Immature natural killer cell (primary cell): ENCODE results near the gene BRF1. TPM values are rescaled to one million over a fixed set of nuclear protein-coding genes. Genes with fewer than 3 reads are reported as not detected.
"Not testable (repeated sequence)": the region's sequence is repeated elsewhere in the genome, so short reads cannot be mapped to it uniquely, and the experiment has no call there.

Source experiments
- DNase-seq, 3 donors: peaks; one replicate each; pipeline ENCODE4 v3.0.0; 2022; ENCODE audit warnings: mixed read lengths in 1 of 3
- H3K27ac Mint-ChIP-seq, 6 donors: one replicate each; pipeline ENCODE4 v1.8.0; 2020; ENCODE audit warnings: mixed read lengths in 6 of 6, mild to moderate bottlenecking in 5 of 6, inconsistent platforms in 4 of 6, moderate library complexity in 3 of 6
- H3K27me3 Mint-ChIP-seq, 3 donors: one replicate each; pipeline ENCODE4 v1.8.0; 2020 to 2021; ENCODE audit warnings: low read depth in 3 of 3, mild to moderate bottlenecking in 3 of 3, mixed read lengths in 3 of 3, moderate library complexity in 3 of 3, inconsistent platforms in 1 of 3
- H3K36me3 Mint-ChIP-seq, 3 donors: one replicate each; pipeline ENCODE4 v1.8.0; 2020; ENCODE audit warnings: mixed read lengths in 3 of 3, inconsistent platforms in 2 of 3, mild to moderate bottlenecking in 2 of 3
- H3K4me1 Mint-ChIP-seq, 2 donors: one replicate each; pipeline ENCODE4 v1.8.0; 2020; ENCODE audit warnings: inconsistent platforms in 2 of 2, mild to moderate bottlenecking in 2 of 2, mixed read lengths in 2 of 2, moderate library complexity in 1 of 2
- H3K4me3 Mint-ChIP-seq, 5 donors: one replicate each; pipeline ENCODE4 v1.8.0; 2020; ENCODE audit warnings: mild to moderate bottlenecking in 5 of 5, mixed read lengths in 5 of 5, inconsistent platforms in 3 of 5, moderate library complexity in 3 of 5
- H3K9me3 Mint-ChIP-seq, 6 donors: one replicate each; pipeline ENCODE4 v1.8.0; 2020; ENCODE audit warnings: mild to moderate bottlenecking in 6 of 6, mixed read lengths in 6 of 6, inconsistent platforms in 4 of 6, moderate library complexity in 3 of 6
- polyA plus RNA-seq, 3 donors: library from polyadenylated mRNA; unstranded; fragments of 300-500 nt; fragmentation: Illumina TruSeq; gene quantifications; one replicate each; pipeline ENCODE4 v1.2.3, GENCODE V29; 2021

The BRF1 gene
- polyA plus RNA-seq, 3 donors from 2014 or later, result 2.9 to 11.0 (median 8.0) TPM

DNA sequence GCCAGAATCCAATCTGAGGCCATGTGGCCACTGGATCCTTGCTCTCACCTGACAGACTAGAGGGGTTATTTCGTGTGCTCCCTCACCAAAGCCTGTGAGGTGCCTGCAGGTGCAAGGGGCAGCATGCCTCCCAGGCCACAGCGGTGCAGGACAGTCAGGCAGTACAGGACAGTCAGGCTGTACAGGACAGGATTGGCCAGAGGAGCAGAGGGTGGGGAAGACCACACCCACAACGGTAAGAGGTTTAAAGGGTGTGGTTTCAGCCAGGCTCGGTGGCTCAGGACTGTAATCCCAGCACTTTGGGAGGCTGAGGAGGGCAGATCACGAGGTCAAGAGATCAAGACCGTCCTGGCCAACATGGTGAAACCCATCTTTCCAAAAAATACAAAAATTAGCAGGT, 3.1 kb upstream of the BRF1 start:
- DNase-seq, result no peak
- Mint-ChIP-seq H3K27me3 (peaks cover 5 to 17% (median 8%) of the 10 kb centered on the region in 3 donors), H3K27ac (peak overlapping the region in 3 of 6 donors; percentile 30 to 85 (median 60)), H3K4me3 (no peak overlapping the region), H3K4me1 (peaks cover 31 to 38% of the 10 kb centered on the region in 2 donors), H3K9me3 (no peaks in the 10 kb centered on the region), H3K36me3 (peaks cover 0 to 4% (median 0%) of the 10 kb centered on the region in 3 donors)

DNA sequence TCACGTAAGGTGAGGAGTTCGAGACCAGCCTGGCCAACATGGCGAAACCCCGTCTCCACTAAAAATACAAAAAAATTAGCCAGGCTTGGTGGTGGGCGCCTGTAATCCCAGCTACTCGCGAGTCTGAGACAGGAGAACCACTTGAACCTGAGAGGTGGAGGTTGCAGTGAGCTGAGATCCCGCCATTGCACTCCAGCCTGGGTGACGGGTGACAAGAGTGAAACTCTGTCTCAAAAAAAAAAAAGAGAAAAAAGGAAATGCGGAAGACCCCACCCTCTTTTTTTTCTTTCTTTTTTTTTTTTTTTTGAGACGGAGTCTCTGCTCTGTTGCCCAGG, 1.1 kb upstream of the BRF1 start:
- Mint-ChIP-seq H3K27ac (peak overlapping the region in 3 of 6 donors; percentile 82 to 90 (median 83)), H3K27me3 (peaks cover 4 to 19% (median 8%) of the 10 kb centered on the region in 3 donors), H3K4me3 (peak overlapping the region; percentile 86 to 89 (median 88)), H3K4me1 (peaks cover 36 to 40% of the 10 kb centered on the region in 2 donors)
- DNase-seq, H3K9me3 Mint-ChIP-seq, H3K36me3 Mint-ChIP-seq: not testable (repeated sequence)

DNA sequence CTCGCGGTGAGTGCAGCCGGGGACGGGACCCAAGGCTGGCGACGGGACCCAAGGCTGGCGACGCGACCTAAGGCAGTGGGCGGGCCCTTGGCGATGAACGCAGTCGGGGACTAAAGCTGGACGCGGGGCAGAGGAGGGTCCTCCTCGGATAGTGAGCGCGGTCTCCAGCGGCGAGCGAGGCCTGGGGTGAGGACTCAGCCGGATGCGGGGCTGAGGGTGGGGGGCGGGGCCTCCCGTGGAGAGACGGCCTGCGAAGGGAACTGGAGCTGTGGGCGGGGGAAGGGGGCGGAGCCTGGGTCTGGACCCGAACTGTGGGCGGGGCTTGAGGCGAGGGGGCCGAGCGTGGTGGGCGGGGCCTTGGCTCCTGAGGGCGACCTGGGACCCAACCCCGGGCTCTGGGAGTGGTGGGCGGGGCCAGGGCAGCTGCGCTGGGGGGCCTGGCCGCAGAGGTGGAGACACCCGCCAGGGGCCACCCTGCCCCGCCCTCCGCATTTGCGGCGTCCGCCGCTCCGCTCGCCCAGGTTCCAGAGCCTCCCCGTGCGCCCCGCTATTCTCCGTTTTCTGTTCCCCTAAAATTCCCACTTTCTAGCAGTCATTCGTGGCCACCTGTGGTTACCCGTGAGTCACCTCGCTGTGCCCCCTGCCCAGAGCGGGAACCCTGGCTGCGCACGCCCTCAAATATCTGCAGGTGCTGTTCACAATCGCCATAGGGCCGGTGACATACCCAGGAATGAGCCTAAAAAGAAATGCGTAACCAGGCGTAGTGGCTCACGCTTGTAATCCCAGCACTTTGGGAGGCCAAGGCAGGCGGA, 508 bp upstream of the BRF1 start:
- Mint-ChIP-seq H3K4me3 (peak overlapping the region; percentile 86 to 89 (median 89)), H3K36me3 (no peaks in the 10 kb centered on the region), H3K27me3 (peaks cover 4 to 19% (median 8%) of the 10 kb centered on the region in 3 donors), H3K4me1 (peaks cover 36 to 40% of the 10 kb centered on the region in 2 donors), H3K27ac (peak overlapping the region; percentile 83 to 95 (median 92)), H3K9me3 (no peaks in the 10 kb centered on the region)
- DNase-seq, result peak; percentile 94 to 96 (median 96)

GRCh38 chr14:105299654-105300541, 903 bp downstream of the BRF1 start:
- no peak for DNase-seq
- H3K36me3 Mint-ChIP-seq, result no peaks in the 10 kb centered on the region
- peak overlapping the region; percentile 85 to 96 (median 90) for H3K27ac Mint-ChIP-seq
- no peaks in the 10 kb centered on the region for H3K9me3 Mint-ChIP-seq
- H3K4me1 Mint-ChIP-seq, result peaks cover 30 to 32% of the 10 kb centered on the region in 2 donors
- peaks cover 4 to 18% (median 8%) of the 10 kb centered on the region in 3 donors for H3K27me3 Mint-ChIP-seq
- H3K4me3 Mint-ChIP-seq, result peak overlapping the region; percentile 84 to 93 (median 87)

GRCh38 chr14:105297311-105297710, 3.5 kb downstream of the BRF1 start:
- not testable (repeated sequence) for H3K9me3 Mint-ChIP-seq, H3K36me3 Mint-ChIP-seq, H3K4me3 Mint-ChIP-seq, H3K27ac Mint-ChIP-seq, DNase-seq
- peaks cover 40 to 43% of the 10 kb centered on the region in 2 donors for H3K4me1 Mint-ChIP-seq
- peaks cover 6 to 29% (median 10%) of the 10 kb centered on the region in 3 donors for H3K27me3 Mint-ChIP-seq

DNA sequence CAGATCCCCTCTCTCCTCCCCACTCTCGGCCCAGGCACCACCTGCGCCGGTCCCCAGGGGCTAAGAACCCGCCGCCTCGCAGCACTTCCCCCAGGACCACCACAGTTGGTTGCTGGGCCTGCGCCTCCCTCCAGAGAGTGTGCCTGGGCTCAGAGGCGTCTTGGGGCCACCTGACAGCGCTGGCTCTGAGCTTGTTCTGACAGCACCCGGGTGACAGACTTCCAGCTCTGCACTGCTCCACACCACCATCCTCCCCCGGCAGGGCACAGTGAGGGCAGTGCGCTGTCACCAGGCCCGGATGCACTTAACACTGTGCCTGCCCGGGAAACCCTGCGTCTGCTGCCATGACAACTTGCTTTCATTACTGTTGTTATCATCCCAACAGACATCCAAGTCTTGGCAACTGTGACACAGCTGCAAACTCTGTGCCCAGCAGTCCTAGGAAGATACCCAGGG, 6.6 kb downstream of the BRF1 start:
- Mint-ChIP-seq H3K4me3 (peak overlapping the region; percentile 24 to 63 (median 56)), H3K9me3 (no peaks in the 10 kb centered on the region), H3K36me3 (peaks cover 0 to 4% (median 0%) of the 10 kb centered on the region in 3 donors), H3K27ac (peak overlapping the region; percentile 90 to 98 (median 96)), H3K27me3 (peaks cover 9 to 33% (median 10%) of the 10 kb centered on the region in 3 donors), H3K4me1 (peaks cover 54% of the 10 kb centered on the region in 2 donors)
- peak; percentile 74 to 77 (median 76) for DNase-seq

DNA sequence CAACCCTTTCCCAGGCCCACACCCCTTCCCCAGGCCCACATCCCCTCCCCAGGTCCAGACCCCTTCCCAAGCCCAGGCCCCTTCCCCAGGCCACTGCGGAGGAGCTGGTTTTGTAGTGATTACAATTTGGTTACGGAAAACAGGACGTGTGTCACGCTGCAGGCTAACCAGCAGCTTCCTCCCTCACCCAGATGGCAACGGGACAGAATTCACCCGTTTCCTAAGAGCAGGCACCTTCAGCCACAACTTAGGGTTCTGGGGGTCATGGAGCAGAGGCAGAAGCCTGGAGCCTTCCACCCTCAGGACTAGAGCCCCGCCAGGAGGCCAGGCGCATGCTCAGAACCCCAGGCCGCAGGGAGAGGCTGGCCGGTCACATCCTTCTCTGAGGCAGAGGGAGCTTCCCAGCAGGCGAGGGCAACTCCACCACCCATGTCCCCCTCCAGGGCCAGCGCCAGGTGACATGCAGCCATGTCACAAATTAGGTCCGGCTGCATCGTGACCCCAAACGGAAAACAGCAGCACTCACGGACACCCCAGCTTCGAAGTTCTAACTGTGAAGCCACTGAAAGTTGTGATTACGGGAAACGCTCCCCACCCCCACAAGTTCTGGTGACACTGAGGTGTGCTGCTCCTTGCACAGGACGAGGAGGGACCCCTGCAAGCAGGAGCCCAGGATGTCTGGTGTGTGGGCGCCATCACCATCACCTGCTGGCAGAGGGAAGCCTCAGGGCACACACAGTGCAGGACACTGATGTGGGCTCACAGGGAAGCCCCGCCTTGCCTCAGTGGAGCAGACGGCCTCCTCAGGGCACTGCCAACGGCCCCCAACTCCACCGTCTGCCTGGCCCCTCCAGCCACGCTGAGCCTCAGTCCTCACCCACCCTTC, 7.7 kb downstream of the BRF1 start:
- Mint-ChIP-seq H3K27ac (peak overlapping the region; percentile 23 to 98 (median 90)), H3K36me3 (peaks cover 0 to 4% (median 0%) of the 10 kb centered on the region in 3 donors), H3K4me3 (peak overlapping the region; percentile 24 to 72 (median 59)), H3K9me3 (no peaks in the 10 kb centered on the region), H3K4me1 (peaks cover 51 to 54% of the 10 kb centered on the region in 2 donors), H3K27me3 (peaks cover 9 to 30% (median 10%) of the 10 kb centered on the region in 3 donors)
- DNase-seq, result peak in 1 of 3 donors; percentile 29

DNA sequence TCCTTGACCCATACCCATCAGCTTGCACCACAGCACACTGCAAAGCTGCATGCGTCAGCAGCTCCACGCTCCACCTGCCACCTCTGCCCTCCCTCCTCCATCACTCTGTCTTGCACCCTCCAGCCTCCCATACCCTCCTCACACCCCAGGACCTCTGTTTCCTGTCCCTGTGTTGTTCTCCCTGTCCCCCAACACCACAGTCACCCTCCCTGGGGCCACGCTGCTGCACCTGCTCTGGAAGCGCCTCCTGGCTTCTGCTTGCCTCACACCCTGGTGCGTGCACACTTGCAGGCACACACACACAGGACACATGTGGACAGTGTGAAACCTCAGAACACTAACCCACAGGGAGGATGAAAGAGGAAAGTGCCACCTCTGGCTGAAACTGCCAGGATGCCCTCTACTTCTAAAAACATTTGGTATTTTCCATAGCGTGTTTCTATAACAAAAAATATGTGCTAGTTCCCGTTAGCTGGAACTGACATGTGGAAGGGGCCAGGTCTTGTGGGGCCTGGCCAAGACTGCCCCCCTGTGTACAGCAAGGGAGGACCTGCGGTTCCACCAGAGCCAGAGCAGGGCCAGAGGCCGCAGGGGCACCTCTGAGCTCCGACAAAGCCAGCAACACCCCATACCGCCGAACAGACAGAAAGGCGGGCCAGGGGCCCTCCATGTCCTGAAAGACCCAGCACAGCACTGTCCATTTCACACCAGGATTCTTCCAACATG, 10.0 kb downstream of the BRF1 start:
- DNase-seq, result peak; percentile 89 to 93 (median 90)
- peak overlapping the region; percentile 81 to 96 (median 92) for H3K27ac Mint-ChIP-seq
- peaks cover 9 to 31% (median 10%) of the 10 kb centered on the region in 3 donors for H3K27me3 Mint-ChIP-seq
- H3K4me1 Mint-ChIP-seq, result peaks cover 51 to 56% of the 10 kb centered on the region in 2 donors
- H3K4me3 Mint-ChIP-seq, result peak overlapping the region; percentile 55 to 77 (median 61)
- peaks cover 0 to 4% (median 0%) of the 10 kb centered on the region in 3 donors for H3K36me3 Mint-ChIP-seq
- no peaks in the 10 kb centered on the region for H3K9me3 Mint-ChIP-seq

DNA sequence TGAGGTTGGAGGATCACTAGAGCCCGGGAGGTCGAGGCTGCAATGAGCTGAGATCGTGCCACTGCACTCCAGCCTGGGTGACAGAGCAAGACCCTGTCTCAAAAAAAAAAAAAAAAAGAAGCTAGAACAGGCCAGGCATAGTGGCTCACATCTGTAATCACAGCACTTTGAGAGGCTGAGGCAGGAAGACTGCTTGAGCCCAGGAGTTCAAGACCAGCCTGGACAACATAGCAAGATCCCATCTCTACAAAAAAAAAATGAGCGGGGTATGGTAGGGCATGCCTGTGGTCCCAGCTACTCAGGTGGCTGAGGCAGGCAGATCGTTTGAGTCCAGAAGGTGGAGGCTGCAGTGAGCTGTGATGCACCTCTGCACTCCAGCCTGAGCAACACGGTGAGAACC, 11.9 kb downstream of the BRF1 start:
- Mint-ChIP-seq H3K4me3 (peak overlapping the region in 2 of 5 donors; percentile 15 to 18), H3K27ac (peak overlapping the region; percentile 68 to 87 (median 80)), H3K4me1 (peaks cover 51 to 62% of the 10 kb centered on the region in 2 donors), H3K27me3 (peaks cover 7 to 27% (median 7%) of the 10 kb centered on the region in 3 donors)
- H3K36me3 Mint-ChIP-seq, DNase-seq, H3K9me3 Mint-ChIP-seq: not testable (repeated sequence)

- Mint-ChIP-seq H3K27ac (peak overlapping the region in 3 of 6 donors; percentile 30 to 77 (median 75)), H3K4me3 (no peak overlapping the region), H3K4me1 (peaks cover 44 to 55% of the 10 kb centered on the region in 2 donors), H3K27me3 (peaks cover 7 to 23% (median 7%) of the 10 kb centered on the region in 3 donors), H3K36me3 (peaks cover 0 to 9% (median 4%) of the 10 kb centered on the region in 3 donors), H3K9me3 (no peaks in the 10 kb centered on the region)
- DNase-seq, result no peak
Measured at GRCh38 chr14:105287249-105288102, 13.3 kb downstream of the BRF1 start.

DNA sequence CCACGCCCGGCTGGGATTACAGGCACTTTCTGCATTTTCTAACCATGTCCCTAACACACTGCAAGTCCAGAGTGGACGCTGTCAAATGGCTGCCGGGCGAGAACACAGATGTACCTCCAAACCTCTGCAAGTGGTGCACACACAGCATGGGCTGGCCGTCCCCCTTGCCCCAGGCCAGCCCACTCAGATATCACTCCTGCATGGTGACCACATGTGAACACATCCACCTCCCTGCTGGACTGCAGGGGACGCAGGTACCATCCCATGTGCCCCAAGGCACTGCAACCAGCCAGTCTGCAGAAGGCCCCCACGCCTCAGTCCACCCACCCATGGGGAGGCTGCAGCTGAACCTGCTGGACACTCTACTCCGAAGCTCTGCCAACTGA, 14.0 kb downstream of the BRF1 start:
- peaks cover 47 to 58% of the 10 kb centered on the region in 2 donors for H3K4me1 Mint-ChIP-seq
- H3K9me3 Mint-ChIP-seq, result no peaks in the 10 kb centered on the region
- H3K36me3 Mint-ChIP-seq, result peaks cover 0 to 9% (median 4%) of the 10 kb centered on the region in 3 donors
- peaks cover 4 to 21% (median 7%) of the 10 kb centered on the region in 3 donors for H3K27me3 Mint-ChIP-seq
- DNase-seq, result no peak
- H3K27ac Mint-ChIP-seq, result no peak overlapping the region
- no peak overlapping the region for H3K4me3 Mint-ChIP-seq
